ENCODE results near the gene VWA8.

Gene VWA8

GRCh38 chr13:41821238-41821594 is 139.7 kb downstream of the VWA8 start:
- Histone ChIP-seq H3K4me3 (ENCODE audit: low read depth, low read length) (no peak overlapping the region), H3K9me3 (ENCODE audit: control insufficient read depth, insufficient read depth, low read depth, low read length) (no peaks in the 10 kb centered on the region), H3K4me1 (ENCODE audit: control insufficient read depth, insufficient read depth, low read length) (no peaks in the 10 kb centered on the region), H3K27ac (ENCODE audit: extremely low read depth, low read depth, low read length) (no peak overlapping the region), H3K36me3 (ENCODE audit: control insufficient read depth in 2 of 2, insufficient read depth in 1 of 2, low read length in 2 of 2) (peaks cover 0 to 12% of the 10 kb centered on the region in 2 experiments; a peak in 2 of 3 replicates)
- TF ChIP-seq ZNF677 (tag by site-specific recombination; IDR thresholded peaks at IDR 0.05) (no peak), ZNF394 (tag by site-specific recombination; IDR thresholded peaks at IDR 0.05; ENCODE audit: borderline replicate concordance) (no peak), ZNF350 (tag by site-specific recombination; IDR thresholded peaks at IDR 0.05) (no peak), ZBTB6 (tag by site-specific recombination; IDR thresholded peaks at IDR 0.05) (no peak), ZNF280D (tag by site-specific recombination; IDR thresholded peaks at IDR 0.05) (no peak), GLIS2 (tag by site-specific recombination; IDR thresholded peaks at IDR 0.05) (no peak), ZNF248 (tag by site-specific recombination; IDR thresholded peaks at IDR 0.05) (no peak), ZNF510 (tag by site-specific recombination; IDR thresholded peaks at IDR 0.05; ENCODE audit: insufficient replicate concordance) (no peak), ZNF133 (tag by site-specific recombination; IDR thresholded peaks at IDR 0.05) (no peak), ZNF302 (tag by site-specific recombination; IDR thresholded peaks at IDR 0.05; ENCODE audit: low read depth) (no peak), ZNF670 (tag by site-specific recombination; IDR thresholded peaks at IDR 0.05; ENCODE audit: low read depth) (no peak)
- POLR2A ChIA-PET = no interaction called here
- CTCF ChIA-PET = no interaction called here

- no peak for TF ChIP-seq ZFHX2 (tag by site-specific recombination; conservative IDR thresholded peaks at IDR 0.05)
- no peak for TF ChIP-seq ZBTB21 (tag by site-specific recombination; IDR thresholded peaks at IDR 0.05)
- no peak for TF ChIP-seq ZNF214 (tag by site-specific recombination; IDR thresholded peaks at IDR 0.05; ENCODE audit: borderline replicate concordance)
- no peak for TF ChIP-seq KLF10 (tag by site-specific recombination; IDR thresholded peaks at IDR 0.05)
- TF ChIP-seq SCRT1 (tag by site-specific recombination; IDR thresholded peaks at IDR 0.05; ENCODE audit: borderline replicate concordance) = no peak
- TF ChIP-seq SALL2 (tag by site-specific recombination; IDR thresholded peaks at IDR 0.05; ENCODE audit: borderline replicate concordance) = no peak
- TF ChIP-seq ELK4 (IDR thresholded peaks at IDR 0.05; ENCODE audit: borderline replicate concordance, low read depth, low read length) = no peak
- TF ChIP-seq KLF16 (tag by site-specific recombination; IDR thresholded peaks at IDR 0.05) = no peak
- no peak for TF ChIP-seq ZNF121 (tag by site-specific recombination; IDR thresholded peaks at IDR 0.05)
- TF ChIP-seq ZNF280D (tag by site-specific recombination; IDR thresholded peaks at IDR 0.05) = no peak
- TF ChIP-seq ZNF341 (tag by site-specific recombination; IDR thresholded peaks at IDR 0.05; ENCODE audit: low read depth) = no peak
- no peak for TF ChIP-seq ZNF837 (tag by site-specific recombination; IDR thresholded peaks at IDR 0.05)
- no peak for TF ChIP-seq ZNF157 (tag by site-specific recombination; IDR thresholded peaks at IDR 0.05)
Measured at GRCh38 chr13:41820581-41821237, 140.2 kb downstream of the VWA8 start.

More at GRCh38 chr13:41820581-41821237, 140.2 kb downstream of the VWA8 start:
- peaks cover 0 to 17% of the 10 kb centered on the region in 2 experiments; a peak in 2 of 3 replicates for H3K36me3 ChIP-seq (ENCODE audit: control insufficient read depth in 2 of 2, insufficient read depth in 1 of 2, low read length in 2 of 2)
- H3K4me3 ChIP-seq (ENCODE audit: low read depth, low read length) = no peak overlapping the region
- no peaks in the 10 kb centered on the region for H3K9me3 ChIP-seq (ENCODE audit: control insufficient read depth, insufficient read depth, low read depth, low read length)
- CTCF ChIA-PET = no interaction called here
- POLR2A ChIA-PET = no interaction called here
- no peaks in the 10 kb centered on the region for H3K4me1 ChIP-seq (ENCODE audit: control insufficient read depth, insufficient read depth, low read length)
- H3K27ac ChIP-seq (ENCODE audit: extremely low read depth, low read depth, low read length) = no peak overlapping the region
